HepG2 (cell line): ENCODE results near the gene ELAPOR1. TPM values are rescaled to one million over a fixed set of nuclear protein-coding genes. Genes with fewer than 3 reads are reported as not detected.

Source experiments
- ATAC-seq: fragments of 200-7000 bp; cut with Tn5 transposase; 3 replicates; pipeline ENCODE4 v1.9.1; 2020; ENCODE audit warnings: mild to moderate bottlenecking, moderate library complexity
- BruUV-seq: library from RNA; stranded (reverse); fragments of 400-500 nt; replicated peaks from 2 replicates; lab custom pipeline; 2021; lab: Mats Ljungman, UMichigan
- CTCF ChIA-PET: fragments of 300-600 bp; formaldehyde crosslinking; extraction: SDS; loops from one replicate; lab custom pipeline; 2021; ENCODE audit warnings: low total read pairs, inconsistent platforms, low intra/inter-chr PET ratio; lab: Yijun Ruan, JAX
- POLR2A ChIA-PET: fragments of 350-600 bp; sonication (Branson Sonifier 250); formaldehyde crosslinking; loops from one replicate; lab custom pipeline; 2020; ENCODE audit warnings: antibody characterized with exemption, inconsistent platforms; lab: Yijun Ruan, JAX
- DNase-seq: peaks from one replicate; pipeline ENCODE4 v3.0.0-alpha.2; 2015; ENCODE audit warnings: low spot score
- FAIRE-seq: peaks from 3 replicates; lab custom pipeline; 2011; peaks lifted over from hg19 to GRCh38; lab: Jason Lieb, UNC
- H2AFZ ChIP-seq: one replicate; pipeline ENCODE4 v1.6.1; 2011; ENCODE audit warnings: low read length, inconsistent platforms
- H3K27ac ChIP-seq: fragments of 300-600 bp; 3 replicates; pipeline ENCODE4 v1.8.0; 2011; ENCODE audit warnings: mixed run types, mild to moderate bottlenecking, mixed read lengths, low read length, inconsistent platforms; ENCODE audit not compliant: insufficient read depth; ENCODE audit errors: extremely low read length
- H3K27me3 ChIP-seq, 2 experiments: fragments of 200-600 bp in 1 of 2; 2 replicates in 1 of 2; 3 replicates in 1 of 2; pipeline versions ENCODE4 v1.6.0 to v1.8.0; 2011; ENCODE audit warnings: low read length in 2 of 2, mild to moderate bottlenecking in 2 of 2, moderate library complexity in 2 of 2, inconsistent platforms in 1 of 2; ENCODE audit not compliant: insufficient read depth in 2 of 2, control insufficient read depth in 1 of 2
- H3K36me3 ChIP-seq, 2 experiments: fragments of 200-600 bp in 1 of 2; replicated peaks in 1 of 2; 2 replicates in 1 of 2; 3 replicates in 1 of 2; pipeline versions ENCODE4 v1.5.1 to v1.8.0; 2011; ENCODE audit warnings: low read length in 2 of 2, inconsistent platforms in 1 of 2; ENCODE audit not compliant: insufficient read depth in 2 of 2, control insufficient read depth in 1 of 2
- H3K4me1 ChIP-seq: 2 replicates; pipeline ENCODE4 v1.5.1; 2012; ENCODE audit warnings: low read length, inconsistent platforms; ENCODE audit not compliant: insufficient read depth
- H3K4me2 ChIP-seq: 2 replicates; pipeline ENCODE4 v1.6.0; 2011; ENCODE audit warnings: low read depth, low read length, inconsistent platforms
- H3K4me3 ChIP-seq, 3 experiments: fragments of 200-600 bp in 1 of 3; sonication (generic), shearing (Covaris generic) in 1 of 3; replicated peaks in 1 of 3; 2 replicates each; pipeline ENCODE4 v1.5.1; 2011 to 2016; ENCODE audit warnings: low read length in 3 of 3, inconsistent platforms in 2 of 3, low read depth in 2 of 3, mild to moderate bottlenecking in 2 of 3, control low read depth in 1 of 3, mixed read lengths in 1 of 3; ENCODE audit not compliant: insufficient read depth in 1 of 3
- H3K79me2 ChIP-seq: one replicate; pipeline ENCODE4 v1.6.1; 2011; ENCODE audit warnings: low read length, inconsistent platforms; ENCODE audit not compliant: insufficient read depth
- H3K9ac ChIP-seq: 2 replicates; pipeline ENCODE4 v1.6.0; 2011; ENCODE audit warnings: mild to moderate bottlenecking, low read depth, low read length, inconsistent platforms; ENCODE audit not compliant: insufficient read depth
- H3K9me3 ChIP-seq: 2 replicates; pipeline ENCODE4 v1.5.1; 2012; ENCODE audit warnings: mild to moderate bottlenecking, low read length
- H4K20me1 ChIP-seq: 2 replicates; pipeline ENCODE4 v1.6.0; 2011; ENCODE audit warnings: inconsistent platforms, mild to moderate bottlenecking, low read length, moderate library complexity; ENCODE audit not compliant: insufficient read depth
- CTCF ChIP-seq: sonication (generic); formaldehyde crosslinking; IDR thresholded peaks from 2 replicates; pipeline ENCODE4 v1.5.0; 2020; ENCODE audit warnings: mild to moderate bottlenecking, missing genetic modification reagents, moderate library complexity
- HOMEZ ChIP-seq: IDR thresholded peaks from 2 replicates; pipeline ENCODE4 v1.6.1; 2016; ENCODE audit warnings: low read depth
- KLF11 ChIP-seq: IDR thresholded peaks from 2 replicates; pipeline ENCODE4 v1.6.1; 2016; ENCODE audit warnings: missing compliant biosample characterization
- MATR3 ChIP-seq: sonication (generic); formaldehyde crosslinking; IDR thresholded peaks from 2 replicates; pipeline ENCODE4 v1.4.0; 2020; ENCODE audit warnings: missing genetic modification reagents
- NFE2 ChIP-seq: sonication (generic); formaldehyde crosslinking; IDR thresholded peaks from 2 replicates; pipeline ENCODE4 v1.4.0; 2020; ENCODE audit warnings: missing genetic modification reagents
- SNAPC5 ChIP-seq: sonication (generic); formaldehyde crosslinking; IDR thresholded peaks from 2 replicates; pipeline ENCODE4 v1.8.1; 2023; ENCODE audit warnings: mild to moderate bottlenecking, missing genetic modification reagents, borderline replicate concordance
- TARDBP ChIP-seq: sonication (generic); formaldehyde crosslinking; IDR thresholded peaks from 2 replicates; pipeline ENCODE4 v1.8.0; 2022; ENCODE audit warnings: mild to moderate bottlenecking, missing genetic modification reagents
- TEAD3 ChIP-seq: optimal IDR thresholded peaks from 2 replicates; pipeline ENCODE3; 2016; ENCODE audit warnings: borderline replicate concordance
- UBTF ChIP-seq: sonication (generic); formaldehyde crosslinking; IDR thresholded peaks from 2 replicates; pipeline ENCODE4 v1.4.0; 2020; ENCODE audit warnings: mild to moderate bottlenecking, missing genetic modification reagents
- ZBTB33 ChIP-seq: sonication (generic); formaldehyde crosslinking; IDR thresholded peaks from 2 replicates; pipeline ENCODE4 v1.4.0; 2020; ENCODE audit warnings: missing genetic modification reagents
- ZNF263 ChIP-seq: sonication (generic); formaldehyde crosslinking; IDR thresholded peaks from 2 replicates; pipeline ENCODE4 v1.4.0; 2020; ENCODE audit warnings: missing genetic modification reagents
- ZNF7 ChIP-seq: IDR thresholded peaks from 2 replicates; pipeline ENCODE4 v1.6.1; 2016; ENCODE audit warnings: missing biosample characterization, missing genetic modification reagents
- ZNF770 ChIP-seq: sonication (generic); formaldehyde crosslinking; IDR thresholded peaks from 2 replicates; pipeline ENCODE4 v1.5.0; 2020; ENCODE audit warnings: mild to moderate bottlenecking, missing genetic modification reagents
- WGBS: methylation state at CpG from one replicate; pipeline ENCODE4 v1.1.6; 2017; ENCODE audit warnings: low lambda C conversion rate; 5-methylcytosine and 5-hydroxymethylcytosine counted together
- in situ Hi-C: cut with HindIII; loops from 2 replicates; pipeline ENCODE4 v1.10.0; 2017; ENCODE audit warnings: low pct_unique_long_range_greater_than_20kb; ENCODE audit not compliant: extremely low pct_ligation_motif_present
- intact Hi-C: fragments of 100-400 bp; cut with micrococcal nuclease; formaldehyde crosslinking; loops from one replicate; pipeline ENCODE4 v1.10.0; 2022; ENCODE audit not compliant: unreplicated experiment
- polyA plus RNA-seq, 8 experiments: library from polyadenylated mRNA; depleted of rRNA in 3 of 8; stranded (reverse) in 7 of 8; unstranded in 1 of 8; fragments of >200 nt; fragmentation: Illumina TruSeq in 4 of 8; extraction: Trizol in 4 of 8; gene quantifications; 2 replicates each; pipeline versions ENCODE4 v1.2.1 to v1.2.3, GENCODE V29; 2011 to 2016; ENCODE audit warnings: low read depth in 4 of 8, missing spikeins in 1 of 8, mixed read lengths in 1 of 8; ENCODE audit not compliant: insufficient read depth in 1 of 8
- total RNA-seq, 5 experiments: library from RNA; depleted of rRNA; stranded (reverse); fragments of >200 nt; fragmentation: Illumina TruSeq; extraction: Trizol; gene quantifications; 2 replicates each; pipeline ENCODE4 v1.2.3, GENCODE V29; 2016; ENCODE audit warnings: low read depth in 1 of 5

ELAPOR1 gene
- total and polyA plus RNA-seq, 2 of the 13 experiments (the other 11 are each of a cell fraction or from before 2014, with no cell fraction given), result 0.13 to 0.20 TPM

GRCh38 chr1:109151146-109151990 is 37.5 kb downstream of the ELAPOR1 start:
- no peaks in the 10 kb centered on the region for H3K36me3 ChIP-seq
- peak; percentile 93 for FAIRE-seq
- peak overlapping the region; percentile 83 for H3K4me2 ChIP-seq
- BruUV-seq, result no TSS peak
- in situ Hi-C loops, result no loop called here
- peak overlapping the region; percentile 90 for H2AFZ ChIP-seq
- peak overlapping the region; percentile 3 for H3K27ac ChIP-seq
- CTCF ChIA-PET, result no interaction called here
- POLR2A ChIA-PET, result interaction anchor here (0.6 to 1.2 kb wide), 7 partner anchors 9 to 82 kb away, joined by 3 to 10 read pairs (median 6); partner anchors contain the start of gene SARS1
- intact Hi-C loops, result loop anchor here (2.0 kb wide), 1 partner anchor 39 kb away; no protein-coding TSS in a partner anchor
- no peaks in the 10 kb centered on the region for H3K79me2 ChIP-seq
- H4K20me1 ChIP-seq, result no peaks in the 10 kb centered on the region
- H3K4me1 ChIP-seq, result peaks cover 67% of the 10 kb centered on the region
- no peaks in the 10 kb centered on the region for H3K9me3 ChIP-seq
- peak overlapping the region; percentile 3; the same call in 1 of the 2 replicates for H3K9ac ChIP-seq
- DNase-seq, result peak; percentile 49
- H3K27me3 ChIP-seq, result no peaks in the 10 kb centered on the region
- peak overlapping the region in 2 of 3 experiments; percentile 35 to 65; a peak in 3 of 6 replicates for H3K4me3 ChIP-seq
- 16% methylated on average over 5 of the region's 5 CpGs for WGBS
- ATAC-seq, result peak; percentile 80
- TF ChIP-seq SNAPC5 (CRISPR knock-in tag), result no peak
- TF ChIP-seq ZBTB33 (CRISPR knock-in tag), result no peak
- TF ChIP-seq ZNF770 (CRISPR knock-in tag), result peak; percentile 65
- TF ChIP-seq MATR3 (CRISPR knock-in tag), result no peak
- no peak for TF ChIP-seq KLF11
- no peak for TF ChIP-seq ZNF7
- no peak for TF ChIP-seq TARDBP (CRISPR knock-in tag)
- TF ChIP-seq UBTF (CRISPR knock-in tag), result peak; percentile 29; the same call in 1 of the 2 replicates
- no peak for TF ChIP-seq HOMEZ (CRISPR knock-in tag)
- peak; percentile 99 for TF ChIP-seq ZNF263
- TF ChIP-seq NFE2 (CRISPR knock-in tag), result no peak
- no peak for TF ChIP-seq TEAD3 (CRISPR knock-in tag)
- 0 out of 2 replicates have a peak, but pooled peaks have one; percentile 3 for TF ChIP-seq CTCF (CRISPR knock-in tag)
